WTC11 (cell line): ENCODE results near the gene GSTM1. TPM values are rescaled to one million over a fixed set of nuclear protein-coding genes. Genes with fewer than 3 reads are reported as not detected.

Source experiments
- ATAC-seq: fragments of 200-7000 bp; cut with Tn5 transposase; 2 replicates; pipeline ENCODE4 v1.10.0; 2021; ENCODE audit warnings: mild to moderate bottlenecking, moderate library complexity
- CTCF ChIA-PET: fragments of 300-600 bp; sonication (Branson Sonifier 250); formaldehyde crosslinking; loops from one replicate; lab custom pipeline; 2021; ENCODE audit warnings: antibody characterized with exemption; lab: Charles Lee
- POLR2A ChIA-PET: fragments of 350-600 bp; sonication (Branson Sonifier 250); formaldehyde crosslinking; loops from one replicate; lab custom pipeline; 2021; ENCODE audit warnings: antibody characterized with exemption; lab: Charles Lee
- DNase-seq: peaks from one replicate; pipeline ENCODE4 v3.0.0; 2021; ENCODE audit warnings: low spot score
- H3K27ac Mint-ChIP-seq: 2 replicates; pipeline ENCODE4 v1.8.0; 2021; ENCODE audit warnings: mixed read lengths
- H3K27me3 Mint-ChIP-seq: 2 replicates; pipeline ENCODE4 v1.8.0; 2021; ENCODE audit warnings: low read depth, mild to moderate bottlenecking, moderate library complexity, mixed read lengths
- H3K36me3 Mint-ChIP-seq: 2 replicates; pipeline ENCODE4 v1.8.0; 2021; ENCODE audit warnings: mixed read lengths
- H3K4me1 Mint-ChIP-seq: 2 replicates; pipeline ENCODE4 v1.8.0; 2022; ENCODE audit warnings: mixed read lengths
- H3K4me3 Mint-ChIP-seq: 2 replicates; pipeline ENCODE4 v1.8.0; 2021; ENCODE audit warnings: mild to moderate bottlenecking, moderate library complexity, mixed read lengths
- H3K9me3 Mint-ChIP-seq: 2 replicates; pipeline ENCODE4 v1.8.0; 2021; ENCODE audit warnings: mixed read lengths
- CREB1 ChIP-seq: sonication (generic); formaldehyde crosslinking; IDR thresholded peaks from 2 replicates; pipeline ENCODE4 v1.8.0; 2023; ENCODE audit warnings: mild to moderate bottlenecking, missing genetic modification reagents
- CREM ChIP-seq: sonication (generic); formaldehyde crosslinking; IDR thresholded peaks from 2 replicates; pipeline ENCODE4 v1.8.1; 2022; ENCODE audit warnings: mild to moderate bottlenecking, missing genetic modification reagents, moderate library complexity
- ELF4 ChIP-seq: sonication (generic); formaldehyde crosslinking; IDR thresholded peaks from 2 replicates; pipeline ENCODE4 v1.8.1; 2022; ENCODE audit warnings: low read depth, mild to moderate bottlenecking, moderate library complexity, missing genetic modification reagents
- ETV6 ChIP-seq: sonication (generic); formaldehyde crosslinking; IDR thresholded peaks from 2 replicates; pipeline ENCODE4 v1.8.1; 2022; ENCODE audit warnings: mild to moderate bottlenecking, missing genetic modification reagents
- FOXJ3 ChIP-seq: sonication (generic); formaldehyde crosslinking; IDR thresholded peaks from 2 replicates; pipeline ENCODE4 v1.9.0; 2021; ENCODE audit warnings: missing genetic modification reagents, mild to moderate bottlenecking, borderline replicate concordance
- GABPB1 ChIP-seq: sonication (generic); formaldehyde crosslinking; IDR thresholded peaks from 2 replicates; pipeline ENCODE4 v1.8.1; 2023; ENCODE audit warnings: mild to moderate bottlenecking, missing genetic modification reagents
- GTF2I ChIP-seq: fragments of 250-450 bp; sonication (Bioruptor Pico); conservative IDR thresholded peaks from 2 replicates; pipeline ENCODE4 v1.4.0; 2021; ENCODE audit warnings: mild to moderate bottlenecking
- IRF1 ChIP-seq: sonication (generic); formaldehyde crosslinking; IDR thresholded peaks from 2 replicates; pipeline ENCODE4 v1.8.0; 2023; ENCODE audit warnings: missing genetic modification reagents
- MXD4 ChIP-seq: fragments of 250-450 bp; sonication (Bioruptor Pico); IDR thresholded peaks from 2 replicates; pipeline ENCODE4 v1.8.0; 2021; ENCODE audit warnings: mild to moderate bottlenecking, moderate library complexity, borderline replicate concordance
- NR2C2 ChIP-seq: sonication (generic); formaldehyde crosslinking; IDR thresholded peaks from 2 replicates; pipeline ENCODE4 v1.8.0; 2022; ENCODE audit warnings: mild to moderate bottlenecking, missing genetic modification reagents
- TEAD1 ChIP-seq: sonication (generic); formaldehyde crosslinking; IDR thresholded peaks from 2 replicates; pipeline ENCODE4 v1.8.0; 2022; ENCODE audit warnings: mild to moderate bottlenecking, missing genetic modification reagents
- ZBTB21 ChIP-seq: sonication (generic); formaldehyde crosslinking; IDR thresholded peaks from 2 replicates; pipeline ENCODE4 v1.8.1; 2023; ENCODE audit warnings: mild to moderate bottlenecking, missing genetic modification reagents, borderline replicate concordance
- ZNF138 ChIP-seq: sonication (generic); formaldehyde crosslinking; conservative IDR thresholded peaks from 2 replicates; pipeline ENCODE4 v1.8.1; 2022; ENCODE audit warnings: mild to moderate bottlenecking, moderate library complexity, missing genetic modification reagents
- ZNF423 ChIP-seq: fragments of 250-450 bp; sonication (Bioruptor Pico); IDR thresholded peaks from 2 replicates; pipeline ENCODE4 v2.1.2; 2022; ENCODE audit warnings: mild to moderate bottlenecking, moderate library complexity
- total RNA-seq: library from RNA; stranded (reverse); gene quantifications from 3 replicates; pipeline ENCODE4 v1.2.3, GENCODE V29; 2021
- TF ChIP-seq, protein P1 (sequence below): sonication (generic); formaldehyde crosslinking; IDR thresholded peaks from 2 replicates; pipeline ENCODE4 v1.8.0; 2023; ENCODE audit warnings: missing genetic modification reagents, mild to moderate bottlenecking, borderline replicate concordance
- TF ChIP-seq, protein P2 (sequence below): sonication (generic); formaldehyde crosslinking; IDR thresholded peaks from 2 replicates; pipeline ENCODE4 v1.8.0; 2022; ENCODE audit warnings: mild to moderate bottlenecking, missing genetic modification reagents
- TF ChIP-seq, protein P3 (sequence below): fragments of 250-450 bp; sonication (Bioruptor Pico); IDR thresholded peaks from 2 replicates; pipeline ENCODE4 v2.1.2; 2022; ENCODE audit warnings: mild to moderate bottlenecking, moderate library complexity
- TF ChIP-seq, protein P4 (sequence below): fragments of 200-600 bp; IDR thresholded peaks from 2 replicates; pipeline ENCODE4 v1.8.0; 2022; ENCODE audit warnings: antibody characterized with exemption
- TF ChIP-seq, protein P5 (sequence below): sonication (generic); formaldehyde crosslinking; IDR thresholded peaks from 2 replicates; pipeline ENCODE4 v1.8.1; 2023; ENCODE audit warnings: mild to moderate bottlenecking, missing genetic modification reagents

The GSTM1 gene
- total RNA-seq, 1 experiment from 2014 or later, result not detected

GRCh38 chr1:109659145-109659544 lies 28.5 kb upstream of the GSTM1 start:
- no peaks in the 10 kb centered on the region for H3K36me3 Mint-ChIP-seq
- ATAC-seq, result no peak
- POLR2A ChIA-PET, result no interaction called here
- TF ChIP-seq, protein P1, sequence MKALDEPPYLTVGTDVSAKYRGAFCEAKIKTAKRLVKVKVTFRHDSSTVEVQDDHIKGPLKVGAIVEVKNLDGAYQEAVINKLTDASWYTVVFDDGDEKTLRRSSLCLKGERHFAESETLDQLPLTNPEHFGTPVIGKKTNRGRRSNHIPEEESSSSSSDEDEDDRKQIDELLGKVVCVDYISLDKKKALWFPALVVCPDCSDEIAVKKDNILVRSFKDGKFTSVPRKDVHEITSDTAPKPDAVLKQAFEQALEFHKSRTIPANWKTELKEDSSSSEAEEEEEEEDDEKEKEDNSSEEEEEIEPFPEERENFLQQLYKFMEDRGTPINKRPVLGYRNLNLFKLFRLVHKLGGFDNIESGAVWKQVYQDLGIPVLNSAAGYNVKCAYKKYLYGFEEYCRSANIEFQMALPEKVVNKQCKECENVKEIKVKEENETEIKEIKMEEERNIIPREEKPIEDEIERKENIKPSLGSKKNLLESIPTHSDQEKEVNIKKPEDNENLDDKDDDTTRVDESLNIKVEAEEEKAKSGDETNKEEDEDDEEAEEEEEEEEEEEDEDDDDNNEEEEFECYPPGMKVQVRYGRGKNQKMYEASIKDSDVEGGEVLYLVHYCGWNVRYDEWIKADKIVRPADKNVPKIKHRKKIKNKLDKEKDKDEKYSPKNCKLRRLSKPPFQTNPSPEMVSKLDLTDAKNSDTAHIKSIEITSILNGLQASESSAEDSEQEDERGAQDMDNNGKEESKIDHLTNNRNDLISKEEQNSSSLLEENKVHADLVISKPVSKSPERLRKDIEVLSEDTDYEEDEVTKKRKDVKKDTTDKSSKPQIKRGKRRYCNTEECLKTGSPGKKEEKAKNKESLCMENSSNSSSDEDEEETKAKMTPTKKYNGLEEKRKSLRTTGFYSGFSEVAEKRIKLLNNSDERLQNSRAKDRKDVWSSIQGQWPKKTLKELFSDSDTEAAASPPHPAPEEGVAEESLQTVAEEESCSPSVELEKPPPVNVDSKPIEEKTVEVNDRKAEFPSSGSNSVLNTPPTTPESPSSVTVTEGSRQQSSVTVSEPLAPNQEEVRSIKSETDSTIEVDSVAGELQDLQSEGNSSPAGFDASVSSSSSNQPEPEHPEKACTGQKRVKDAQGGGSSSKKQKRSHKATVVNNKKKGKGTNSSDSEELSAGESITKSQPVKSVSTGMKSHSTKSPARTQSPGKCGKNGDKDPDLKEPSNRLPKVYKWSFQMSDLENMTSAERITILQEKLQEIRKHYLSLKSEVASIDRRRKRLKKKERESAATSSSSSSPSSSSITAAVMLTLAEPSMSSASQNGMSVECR (CRISPR knock-in tag), result no peak
- TF ChIP-seq, protein P2, sequence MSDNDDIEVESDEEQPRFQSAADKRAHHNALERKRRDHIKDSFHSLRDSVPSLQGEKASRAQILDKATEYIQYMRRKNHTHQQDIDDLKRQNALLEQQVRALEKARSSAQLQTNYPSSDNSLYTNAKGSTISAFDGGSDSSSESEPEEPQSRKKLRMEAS (CRISPR knock-in tag), result no peak
- no peak for TF ChIP-seq ZNF138 (CRISPR knock-in tag)
- TF ChIP-seq ZNF423 (CRISPR knock-in tag), result no peak
- TF ChIP-seq IRF1 (CRISPR knock-in tag), result no peak
- no peak for TF ChIP-seq GTF2I (CRISPR knock-in tag)
- TF ChIP-seq, protein P3, sequence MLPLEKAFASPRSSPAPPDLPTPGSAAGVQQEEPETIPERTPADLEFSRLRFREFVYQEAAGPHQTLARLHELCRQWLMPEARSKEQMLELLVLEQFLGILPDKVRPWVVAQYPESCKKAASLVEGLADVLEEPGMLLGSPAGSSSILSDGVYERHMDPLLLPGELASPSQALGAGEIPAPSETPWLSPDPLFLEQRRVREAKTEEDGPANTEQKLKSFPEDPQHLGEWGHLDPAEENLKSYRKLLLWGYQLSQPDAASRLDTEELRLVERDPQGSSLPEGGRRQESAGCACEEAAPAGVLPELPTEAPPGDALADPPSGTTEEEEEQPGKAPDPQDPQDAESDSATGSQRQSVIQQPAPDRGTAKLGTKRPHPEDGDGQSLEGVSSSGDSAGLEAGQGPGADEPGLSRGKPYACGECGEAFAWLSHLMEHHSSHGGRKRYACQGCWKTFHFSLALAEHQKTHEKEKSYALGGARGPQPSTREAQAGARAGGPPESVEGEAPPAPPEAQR, result no peak
- TF ChIP-seq FOXJ3 (CRISPR knock-in tag), result no peak
- TF ChIP-seq CREM (CRISPR knock-in tag), result no peak
- no peak for TF ChIP-seq ZBTB21 (CRISPR knock-in tag)
- no peak for TF ChIP-seq MXD4
- no peak for TF ChIP-seq ETV6 (CRISPR knock-in tag)
- TF ChIP-seq, protein P4, sequence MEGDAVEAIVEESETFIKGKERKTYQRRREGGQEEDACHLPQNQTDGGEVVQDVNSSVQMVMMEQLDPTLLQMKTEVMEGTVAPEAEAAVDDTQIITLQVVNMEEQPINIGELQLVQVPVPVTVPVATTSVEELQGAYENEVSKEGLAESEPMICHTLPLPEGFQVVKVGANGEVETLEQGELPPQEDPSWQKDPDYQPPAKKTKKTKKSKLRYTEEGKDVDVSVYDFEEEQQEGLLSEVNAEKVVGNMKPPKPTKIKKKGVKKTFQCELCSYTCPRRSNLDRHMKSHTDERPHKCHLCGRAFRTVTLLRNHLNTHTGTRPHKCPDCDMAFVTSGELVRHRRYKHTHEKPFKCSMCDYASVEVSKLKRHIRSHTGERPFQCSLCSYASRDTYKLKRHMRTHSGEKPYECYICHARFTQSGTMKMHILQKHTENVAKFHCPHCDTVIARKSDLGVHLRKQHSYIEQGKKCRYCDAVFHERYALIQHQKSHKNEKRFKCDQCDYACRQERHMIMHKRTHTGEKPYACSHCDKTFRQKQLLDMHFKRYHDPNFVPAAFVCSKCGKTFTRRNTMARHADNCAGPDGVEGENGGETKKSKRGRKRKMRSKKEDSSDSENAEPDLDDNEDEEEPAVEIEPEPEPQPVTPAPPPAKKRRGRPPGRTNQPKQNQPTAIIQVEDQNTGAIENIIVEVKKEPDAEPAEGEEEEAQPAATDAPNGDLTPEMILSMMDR, result no peak
- no peak for TF ChIP-seq CREB1 (CRISPR knock-in tag)
- no peak for TF ChIP-seq TEAD1 (CRISPR knock-in tag)
- TF ChIP-seq, protein P5, sequence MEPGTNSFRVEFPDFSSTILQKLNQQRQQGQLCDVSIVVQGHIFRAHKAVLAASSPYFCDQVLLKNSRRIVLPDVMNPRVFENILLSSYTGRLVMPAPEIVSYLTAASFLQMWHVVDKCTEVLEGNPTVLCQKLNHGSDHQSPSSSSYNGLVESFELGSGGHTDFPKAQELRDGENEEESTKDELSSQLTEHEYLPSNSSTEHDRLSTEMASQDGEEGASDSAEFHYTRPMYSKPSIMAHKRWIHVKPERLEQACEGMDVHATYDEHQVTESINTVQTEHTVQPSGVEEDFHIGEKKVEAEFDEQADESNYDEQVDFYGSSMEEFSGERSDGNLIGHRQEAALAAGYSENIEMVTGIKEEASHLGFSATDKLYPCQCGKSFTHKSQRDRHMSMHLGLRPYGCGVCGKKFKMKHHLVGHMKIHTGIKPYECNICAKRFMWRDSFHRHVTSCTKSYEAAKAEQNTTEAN (CRISPR knock-in tag), result no peak
- no peak for TF ChIP-seq ELF4 (CRISPR knock-in tag)
- no peak for TF ChIP-seq GABPB1 (CRISPR knock-in tag)
- TF ChIP-seq NR2C2, result no peak
- TF ChIP-seq, all 79 proteins: peak for 0
- no peaks in the 10 kb centered on the region for H3K9me3 Mint-ChIP-seq
- H3K27me3 Mint-ChIP-seq, result peaks cover 15% of the 10 kb centered on the region
- peaks cover 12% of the 10 kb centered on the region for H3K4me1 Mint-ChIP-seq
- no peak overlapping the region for H3K4me3 Mint-ChIP-seq
- DNase-seq, result no peak
- CTCF ChIA-PET, result no interaction called here
- no peak overlapping the region for H3K27ac Mint-ChIP-seq
